Measurements from ENCODE around the gene RRP9. TPM values are rescaled to one million over a fixed set of nuclear protein-coding genes. Genes with fewer than 3 reads are reported as not detected.
A peak's percentile ranks its signal among the peaks of the same experiment; 100 is the strongest.

Gene RRP9
- polyA plus RNA-seq, 1 experiment: 10.8 TPM

DNA sequence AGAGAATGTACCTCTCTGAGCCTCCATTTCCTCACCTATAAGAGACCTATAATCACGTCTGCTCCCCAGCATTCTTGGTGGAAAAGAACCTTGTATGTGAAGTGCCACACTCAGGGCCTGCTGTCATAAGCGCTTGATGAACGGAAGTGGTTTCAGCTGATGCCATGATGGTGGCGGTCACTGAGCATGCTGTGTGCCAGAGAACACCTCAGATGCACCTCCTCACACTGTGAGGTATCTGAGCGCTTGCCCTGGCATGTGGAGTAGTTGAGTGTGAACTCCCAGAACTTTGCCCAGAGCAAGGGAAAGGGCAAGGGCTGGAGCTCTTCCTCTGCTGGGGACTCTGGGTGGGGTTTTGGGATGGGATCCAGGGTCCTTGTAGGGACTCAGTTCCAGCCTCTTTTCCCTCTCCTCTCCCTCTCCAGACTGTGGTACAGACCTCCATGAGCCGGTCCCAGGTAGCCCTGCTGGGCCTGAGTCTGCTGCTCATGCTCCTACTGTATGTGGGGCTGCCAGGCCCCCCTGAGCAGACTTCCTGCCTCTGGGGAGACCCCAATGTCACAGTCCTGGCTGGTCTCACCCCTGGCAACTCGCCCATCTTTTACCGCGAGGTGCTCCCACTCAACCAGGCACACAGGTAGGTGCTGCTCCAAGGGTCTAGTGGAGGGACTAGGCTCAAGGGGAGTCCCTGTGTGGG is 35.9 kb upstream of the RRP9 start:
- TF ChIP-seq, protein P1, sequence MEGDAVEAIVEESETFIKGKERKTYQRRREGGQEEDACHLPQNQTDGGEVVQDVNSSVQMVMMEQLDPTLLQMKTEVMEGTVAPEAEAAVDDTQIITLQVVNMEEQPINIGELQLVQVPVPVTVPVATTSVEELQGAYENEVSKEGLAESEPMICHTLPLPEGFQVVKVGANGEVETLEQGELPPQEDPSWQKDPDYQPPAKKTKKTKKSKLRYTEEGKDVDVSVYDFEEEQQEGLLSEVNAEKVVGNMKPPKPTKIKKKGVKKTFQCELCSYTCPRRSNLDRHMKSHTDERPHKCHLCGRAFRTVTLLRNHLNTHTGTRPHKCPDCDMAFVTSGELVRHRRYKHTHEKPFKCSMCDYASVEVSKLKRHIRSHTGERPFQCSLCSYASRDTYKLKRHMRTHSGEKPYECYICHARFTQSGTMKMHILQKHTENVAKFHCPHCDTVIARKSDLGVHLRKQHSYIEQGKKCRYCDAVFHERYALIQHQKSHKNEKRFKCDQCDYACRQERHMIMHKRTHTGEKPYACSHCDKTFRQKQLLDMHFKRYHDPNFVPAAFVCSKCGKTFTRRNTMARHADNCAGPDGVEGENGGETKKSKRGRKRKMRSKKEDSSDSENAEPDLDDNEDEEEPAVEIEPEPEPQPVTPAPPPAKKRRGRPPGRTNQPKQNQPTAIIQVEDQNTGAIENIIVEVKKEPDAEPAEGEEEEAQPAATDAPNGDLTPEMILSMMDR (IDR thresholded peaks at IDR 0.05; ENCODE audit: low read depth, low read length): no peak
- no peak for DNase-seq (ENCODE audit: low read depth, low spot score)
- POLR2A ChIA-PET: no interaction called here
- Histone ChIP-seq H3K27me3 (ENCODE audit: control insufficient read depth, insufficient read depth, low read length) (no peaks in the 10 kb centered on the region), H3K27ac (ENCODE audit: low read depth, low read length) (no peak overlapping the region), H3K9me3 (ENCODE audit: control insufficient read depth, insufficient read depth, low read length) (peaks cover 3% of the 10 kb centered on the region; the same call in 1 of the 2 replicates), H3K4me3 (ENCODE audit: low read depth, low read length) (no peak overlapping the region)
- CTCF ChIA-PET: interaction anchor here (1.3 kb wide), 1 partner anchor 36 kb away, joined by 4 read pairs; the partner anchor contains the start of gene RRP9

DNA sequence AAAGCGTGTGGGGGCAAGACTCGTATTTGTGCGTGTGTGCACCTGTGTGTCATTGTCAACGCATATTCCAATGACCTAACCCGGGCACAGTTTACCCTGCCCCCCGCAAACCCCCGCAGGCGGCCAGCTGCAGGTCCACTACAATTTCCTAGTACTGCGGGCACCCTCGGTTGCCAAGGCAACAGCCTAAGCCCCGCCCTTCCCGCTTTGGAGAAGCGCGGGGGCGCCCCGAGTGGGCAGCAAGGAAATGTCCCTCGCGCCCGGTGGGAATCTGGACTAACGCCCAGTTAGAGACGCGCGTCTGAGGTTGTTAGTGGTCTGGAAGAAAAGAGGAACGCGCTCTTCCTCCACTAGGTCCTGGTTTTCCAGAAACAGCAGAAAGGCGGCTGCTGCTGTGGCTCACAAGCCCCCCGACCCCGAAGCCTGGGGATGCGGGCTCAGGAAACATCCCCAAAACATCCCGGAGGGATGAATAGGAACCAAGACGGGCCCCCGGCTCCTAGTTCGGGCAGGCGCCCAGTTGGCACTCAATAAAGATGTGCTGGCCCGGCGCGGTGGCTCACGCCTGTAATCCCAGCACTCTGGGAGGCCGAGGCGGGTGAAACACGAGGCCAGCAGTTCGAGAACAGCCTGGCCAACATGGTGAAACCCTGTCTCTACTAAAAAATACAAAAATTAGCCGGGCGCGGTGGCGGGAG is 34.3 kb upstream of the RRP9 start:
- ChIA-PET POLR2A (no interaction called here), CTCF (interaction anchor here (0.6 to 3.4 kb wide), 4 partner anchors 8 to 542 kb away, joined by 3 to 48 read pairs (median 19); partner anchors contain the start of genes ACY1, PARP3 and RRP9)
- Histone ChIP-seq H3K4me3 (ENCODE audit: low read depth, low read length) (peak overlapping the region; percentile 63), H3K27ac (ENCODE audit: low read depth, low read length) (peak overlapping the region; percentile 31), H3K9me3 (ENCODE audit: control insufficient read depth, insufficient read depth, low read length) (peaks cover 3% of the 10 kb centered on the region; the same call in 1 of the 2 replicates), H3K27me3 (ENCODE audit: control insufficient read depth, insufficient read depth, low read length) (no peaks in the 10 kb centered on the region)
- TF ChIP-seq, protein P1 (IDR thresholded peaks at IDR 0.05; ENCODE audit: low read depth, low read length): peak; percentile 15; the same call in 1 of the 2 replicates
- no peak for DNase-seq (ENCODE audit: low read depth, low spot score)

DNA sequence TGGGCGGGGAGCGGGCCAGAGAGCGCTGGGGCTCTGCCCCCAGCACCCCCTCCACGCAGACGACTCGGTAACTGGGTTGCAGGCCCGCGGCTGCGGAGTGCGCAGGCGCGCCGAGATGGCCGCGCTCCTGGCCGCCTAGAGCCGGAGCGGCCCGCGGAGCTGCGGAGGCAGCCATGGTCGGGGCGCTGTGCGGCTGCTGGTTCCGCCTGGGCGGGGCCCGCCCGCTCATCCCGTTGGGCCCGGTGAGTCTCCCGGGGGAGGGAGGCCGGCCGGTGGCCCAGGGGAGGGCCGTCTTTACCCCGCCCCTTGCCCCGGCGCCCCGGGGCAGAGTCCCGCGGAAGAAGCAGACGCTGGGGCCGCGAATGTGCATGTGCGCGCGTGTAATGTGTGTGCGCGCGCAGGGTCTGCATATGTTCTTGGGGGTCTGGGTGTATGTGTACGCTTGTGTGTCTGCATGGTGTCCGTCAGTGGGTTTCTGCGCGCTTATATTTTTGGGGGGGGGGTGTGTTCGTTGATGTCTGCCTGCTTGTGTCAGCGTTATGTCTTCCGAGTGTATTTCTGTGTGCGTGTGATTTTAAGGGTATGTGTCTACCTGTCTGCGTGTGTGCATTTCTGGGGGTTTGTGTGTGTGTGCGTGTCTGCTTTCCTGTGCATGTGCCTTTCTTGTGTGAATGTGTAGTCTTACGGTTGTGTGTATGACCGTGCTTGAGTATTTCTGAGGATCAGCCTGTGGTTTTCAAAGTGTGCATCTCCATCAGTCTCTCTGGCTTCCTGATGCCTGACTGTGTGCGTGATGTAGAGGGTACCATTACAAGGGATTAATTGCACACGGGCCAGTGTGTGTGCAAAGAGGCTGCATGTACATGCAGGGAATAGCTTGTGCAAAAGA is 33.5 kb upstream of the RRP9 start, which contains the start of gene ABHD14A:
Gene ABHD14A, plus strand, starts transcription at position 102 of the 889 bp plus-strand sequence. Its CDS starts 72 bp downstream, at position 174.
- H3K9me3 ChIP-seq (ENCODE audit: control insufficient read depth, insufficient read depth, low read length): peaks cover 3% of the 10 kb centered on the region; the same call in 1 of the 2 replicates
- peak within 1 kb of the TSS; percentile 47 for H3K27ac ChIP-seq (ENCODE audit: low read depth, low read length)
- ChIA-PET POLR2A (interaction anchor here (0.6 to 0.9 kb wide), 2 partner anchors 9 to 644 kb away, joined by 3 read pairs; no protein-coding TSS in a partner anchor), CTCF (interaction anchor here (0.6 to 3.4 kb wide), 5 partner anchors 8 to 542 kb away, joined by 3 to 48 read pairs (median 6); partner anchors contain the start of genes ACY1, PARP3 and RRP9)
- peak within 1 kb of the TSS; percentile 91 for H3K4me3 ChIP-seq (ENCODE audit: low read depth, low read length)
- TF ChIP-seq, protein P1 (IDR thresholded peaks at IDR 0.05; ENCODE audit: low read depth, low read length): no peak
- DNase-seq (ENCODE audit: low read depth, low spot score): no peak
- H3K27me3 ChIP-seq (ENCODE audit: control insufficient read depth, insufficient read depth, low read length): no peaks in the 10 kb centered on the region

DNA sequence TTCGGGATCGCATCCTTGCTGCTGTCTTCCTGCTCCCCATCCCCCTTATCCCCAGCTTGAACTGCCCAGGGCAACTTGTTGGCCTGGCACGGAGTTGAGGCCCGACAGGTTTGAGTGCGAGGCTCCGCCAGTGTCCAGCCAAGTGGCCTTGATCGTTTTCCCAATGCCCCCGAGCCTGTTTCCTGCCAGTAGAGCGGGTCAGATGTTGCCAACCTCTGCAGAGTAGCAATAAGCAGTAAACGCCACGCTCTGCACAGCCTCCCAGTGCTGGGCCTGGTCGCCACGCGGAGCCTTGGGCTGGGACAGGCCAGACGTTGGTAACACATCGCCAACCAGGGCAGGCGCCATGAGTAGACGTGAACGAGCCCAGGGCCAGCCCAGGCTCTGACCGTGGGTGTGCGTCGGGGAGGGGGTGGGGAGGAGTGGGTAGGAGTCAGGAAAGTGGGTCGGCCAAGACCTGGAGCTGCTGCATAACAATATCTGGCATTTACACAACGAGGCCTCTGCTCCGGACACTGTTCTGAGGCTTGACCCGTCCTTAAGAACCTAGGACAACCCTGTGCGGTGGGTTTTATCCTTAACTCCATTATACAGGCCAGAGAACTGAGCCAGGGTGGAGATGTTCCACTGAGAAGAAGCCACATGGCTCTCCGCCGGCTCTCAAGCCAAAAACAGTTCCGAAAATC is 32.7 kb upstream of the RRP9 start:
- peaks cover 3% of the 10 kb centered on the region; the same call in 1 of the 2 replicates for H3K9me3 ChIP-seq (ENCODE audit: control insufficient read depth, insufficient read depth, low read length)
- H3K27me3 ChIP-seq (ENCODE audit: control insufficient read depth, insufficient read depth, low read length): no peaks in the 10 kb centered on the region
- peak overlapping the region; percentile 47 for H3K27ac ChIP-seq (ENCODE audit: low read depth, low read length)
- TF ChIP-seq, protein P1 (IDR thresholded peaks at IDR 0.05; ENCODE audit: low read depth, low read length): no peak
- CTCF ChIA-PET: interaction anchor here (0.5 to 3.4 kb wide), 11 partner anchors 9 to 113 kb away, joined by 3 to 48 read pairs (median 5); partner anchors contain the start of genes ACY1, PARP3, RPL29 and RRP9
- no peak for DNase-seq (ENCODE audit: low read depth, low spot score)
- H3K4me3 ChIP-seq (ENCODE audit: low read depth, low read length): peak overlapping the region; percentile 91
- POLR2A ChIA-PET: interaction anchor here (0.9 to 2.3 kb wide), 5 partner anchors 8 to 32 kb away, joined by 3 to 20 read pairs (median 8); partner anchors contain the start of genes PARP3, RPL29 and RRP9
